Astrocyte (in vitro differentiated cells and primary cell): ENCODE results near the gene CNKSR3.

Experiments
- CTCF ChIP-seq: IDR thresholded peaks from 2 replicates; pipeline ENCODE4 v1.5.1; 2011; ENCODE audit warnings: low read depth, mild to moderate bottlenecking, inconsistent platforms, low read length, moderate library complexity; ENCODE audit not compliant: insufficient read depth
- EZH2 ChIP-seq: IDR thresholded peaks from 2 replicates; pipeline ENCODE4 v1.6.1; 2012; ENCODE audit warnings: mild to moderate bottlenecking, low read length, inconsistent platforms; ENCODE audit not compliant: insufficient read depth

DNA sequence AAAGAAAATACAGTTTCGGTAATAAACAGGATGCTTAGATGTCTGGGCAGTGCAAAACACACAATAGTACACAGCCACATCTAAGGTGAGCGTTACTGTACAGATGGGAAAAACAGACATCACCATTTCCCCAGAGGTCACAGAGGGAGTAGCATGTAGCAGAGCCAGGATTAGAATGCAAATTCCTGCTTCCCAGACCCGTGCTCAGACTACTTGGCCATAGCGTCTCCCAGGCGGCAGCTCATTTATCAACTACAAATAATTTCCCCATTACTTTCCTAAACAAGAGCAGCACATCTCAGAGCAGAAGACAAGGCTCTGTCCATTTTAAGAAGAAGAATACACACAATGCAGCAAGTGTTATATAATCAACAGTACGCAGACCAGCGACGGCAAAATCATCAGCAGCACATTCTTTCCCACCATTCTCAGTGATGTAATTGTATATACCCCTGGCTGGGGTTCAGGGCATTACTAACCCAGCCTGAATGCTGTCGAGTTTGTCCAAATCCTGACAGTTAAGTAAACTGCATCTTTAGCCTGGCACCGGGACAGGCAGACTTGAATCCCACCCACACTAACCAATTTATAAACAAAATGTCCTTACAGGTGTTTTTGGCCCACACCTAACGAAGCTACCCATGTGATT lies 61.9 kb downstream of the CNKSR3 start:
- TF ChIP-seq CTCF: peak; percentile 40
- TF ChIP-seq EZH2: no peak
